GM23338 (cell line): ENCODE data around the gene TBC1D21. TPM values are rescaled to one million over a fixed set of nuclear protein-coding genes. Genes with fewer than 3 reads are reported as not detected.

Experiments
- ATAC-seq: fragments of 200-7000 bp; cut with Tn5 transposase; 3 replicates; pipeline ENCODE4 v1.9.1; 2020
- DNase-seq: peaks from one replicate; pipeline ENCODE4 v3.0.0-alpha.2; 2015; ENCODE audit warnings: low spot score
- H2AFZ ChIP-seq: fragments of 200-600 bp; sonication (generic); 2 replicates; pipeline ENCODE4 v1.8.0; 2016; ENCODE audit warnings: antibody characterized with exemption, mild to moderate bottlenecking, moderate library complexity
- H3F3A ChIP-seq: fragments of 200-600 bp; sonication (generic); replicated peaks from 2 replicates; pipeline ENCODE4 v1.8.0; 2017; ENCODE audit warnings: antibody characterized with exemption, mixed run types, low read depth
- H3K27ac ChIP-seq: fragments of 200-600 bp; sonication (generic); 2 replicates; pipeline ENCODE4 v1.6.1; 2016; ENCODE audit warnings: low read depth
- H3K27me3 ChIP-seq: fragments of 200-600 bp; sonication (generic); 2 replicates; pipeline ENCODE4 v1.8.0; 2016; ENCODE audit warnings: mild to moderate bottlenecking, mixed run types, moderate library complexity; ENCODE audit not compliant: insufficient read depth
- H3K36me3 ChIP-seq: fragments of 200-600 bp; sonication (generic); 2 replicates; pipeline ENCODE4 v1.8.0; 2016; ENCODE audit warnings: mild to moderate bottlenecking; ENCODE audit not compliant: insufficient read depth
- H3K4me1 ChIP-seq: fragments of 200-600 bp; sonication (generic); 2 replicates; pipeline ENCODE4 v1.8.0; 2016; ENCODE audit warnings: mild to moderate bottlenecking, moderate library complexity; ENCODE audit not compliant: insufficient read depth
- H3K4me2 ChIP-seq: fragments of 200-600 bp; sonication (generic); 2 replicates; pipeline ENCODE4 v1.7.1; 2017; ENCODE audit warnings: mixed run types
- H3K4me3 ChIP-seq: fragments of 200-600 bp; sonication (generic); 2 replicates; pipeline ENCODE4 v1.6.1; 2016; ENCODE audit warnings: mixed run types
- H3K79me2 ChIP-seq: fragments of 200-600 bp; sonication (generic); replicated peaks from 2 replicates; pipeline ENCODE4 v1.8.0; 2017; ENCODE audit warnings: mild to moderate bottlenecking; ENCODE audit not compliant: insufficient read depth
- H3K9me2 ChIP-seq: fragments of 200-600 bp; sonication (generic); 2 replicates; pipeline ENCODE4 v1.8.0; 2017; ENCODE audit not compliant: insufficient read depth
- H4K20me1 ChIP-seq: fragments of 200-600 bp; sonication (generic); replicated peaks from 2 replicates; pipeline ENCODE4 v1.8.0; 2017; ENCODE audit warnings: mild to moderate bottlenecking; ENCODE audit not compliant: insufficient read depth
- H3K27ac Mint-ChIP-seq: 2 replicates; pipeline ENCODE4 v1.8.0; 2020; ENCODE audit warnings: inconsistent platforms, mild to moderate bottlenecking, moderate library complexity, mixed read lengths
- H3K27me3 Mint-ChIP-seq: 3 replicates; pipeline ENCODE4 v1.8.0; 2022; ENCODE audit warnings: low read depth, mild to moderate bottlenecking, moderate library complexity, mixed read lengths, inconsistent platforms; ENCODE audit not compliant: insufficient read depth, poor library complexity
- H3K36me3 Mint-ChIP-seq: 3 replicates; pipeline ENCODE4 v1.8.0; 2021; ENCODE audit warnings: low read depth, mild to moderate bottlenecking, inconsistent platforms, moderate library complexity, mixed read lengths
- H3K4me1 Mint-ChIP-seq: 3 replicates; pipeline ENCODE4 v1.8.0; 2020; ENCODE audit warnings: mild to moderate bottlenecking, inconsistent platforms, mixed read lengths
- H3K4me3 Mint-ChIP-seq: 3 replicates; pipeline ENCODE4 v1.8.0; 2021; ENCODE audit warnings: moderate library complexity, mild to moderate bottlenecking, inconsistent platforms, mixed read lengths
- H3K9me3 Mint-ChIP-seq: 3 replicates; pipeline ENCODE4 v1.8.0; 2020; ENCODE audit warnings: moderate library complexity, mild to moderate bottlenecking, inconsistent platforms, mixed read lengths
- CTCF ChIP-seq, 2 experiments: fragments of 200-600 bp in 1 of 2; sonication (generic) in 1 of 2; conservative IDR thresholded peaks; 2 replicates each; pipeline versions ENCODE4 v1.5.1 to v1.6.1; 2016 to 2017; ENCODE audit warnings: antibody characterized with exemption in 2 of 2, low read depth in 2 of 2, mild to moderate bottlenecking in 2 of 2, moderate library complexity in 1 of 2
- ETS1 ChIP-seq: IDR thresholded peaks from 2 replicates; pipeline ENCODE4 v1.6.1; 2016; ENCODE audit warnings: antibody characterized with exemption
- JUNB ChIP-seq: IDR thresholded peaks from one replicate; pipeline ENCODE4 v1.6.1; 2016; ENCODE audit warnings: antibody characterized with exemption; ENCODE audit not compliant: unreplicated experiment
- POLR2AphosphoS5 ChIP-seq: IDR thresholded peaks from 2 replicates; pipeline ENCODE4 v1.6.1; 2016; ENCODE audit warnings: antibody characterized with exemption, low read depth
- ZNF331 ChIP-seq: fragments of 250-450 bp; sonication (Bioruptor Pico); IDR thresholded peaks from 2 replicates; pipeline ENCODE4 v1.5.0; 2020; ENCODE audit warnings: low read depth, mild to moderate bottlenecking, moderate library complexity
- ZNF462 ChIP-seq: fragments of 250-450 bp; sonication (Bioruptor Pico); IDR thresholded peaks from 2 replicates; pipeline ENCODE4 v1.5.0; 2020; ENCODE audit warnings: mild to moderate bottlenecking, moderate library complexity
- polyA plus RNA-seq: library from polyadenylated mRNA; unstranded; fragments of >200 nt; fragmentation: Nextera tagmentation; extraction: Ambion mirVana; gene quantifications from 2 replicates; pipeline ENCODE4 v1.2.1, GENCODE V29; 2016
- total RNA-seq: library from RNA; depleted of rRNA; stranded (reverse); fragments of >200 nt; shearing (Covaris generic); gene quantifications from 2 replicates; pipeline ENCODE4 v1.2.3, GENCODE V29; 2014

The TBC1D21 gene
- total and polyA plus RNA-seq, 2 experiments from 2014 or later: not detected

GRCh38 chr15:73928241-73928579 is 54.8 kb downstream of the TBC1D21 start (continued):
- TF ChIP-seq ZNF462 (CRISPR knock-in tag) (no peak), ETS1 (no peak), POLR2AphosphoS5 (no peak), CTCF (conservative IDR thresholded peaks at IDR 0.05; ENCODE audit: low read depth in 2 of 2) (no peak)

GRCh38 chr15:73928971-73929627 is 55.7 kb downstream of the TBC1D21 start:
- Histone ChIP-seq H3K27me3 (peaks cover 15% of the 10 kb centered on the region; the same call in 1 of the 2 replicates), H3K79me2 (no peaks in the 10 kb centered on the region), H3F3A (no peaks in the 10 kb centered on the region), H3K4me1 (peaks cover 23% of the 10 kb centered on the region), H4K20me1 (no peaks in the 10 kb centered on the region), H3K9me2 (no peaks in the 10 kb centered on the region), H3K4me2 (no peak overlapping the region), H3K36me3 (no peaks in the 10 kb centered on the region), H3K27ac (no peak overlapping the region), H2AFZ (no peak overlapping the region), H3K4me3 (no peak overlapping the region)
- H3K4me3 Mint-ChIP-seq: peak overlapping the region; percentile 53; the same call in 2 of the 3 replicates
- ATAC-seq: no peak
- no peaks in the 10 kb centered on the region for H3K9me3 Mint-ChIP-seq
- peaks cover 31% of the 10 kb centered on the region for H3K4me1 Mint-ChIP-seq
- peaks cover 25% of the 10 kb centered on the region for H3K27me3 Mint-ChIP-seq
- no peak overlapping the region for H3K27ac Mint-ChIP-seq
- DNase-seq: no peak
- no peaks in the 10 kb centered on the region; the same call in 2 of the 3 replicates for H3K36me3 Mint-ChIP-seq
- no peak for TF ChIP-seq ETS1
- no peak for TF ChIP-seq JUNB
- no peak for TF ChIP-seq ZNF331 (CRISPR knock-in tag)
